HG02981 (cell line): ENCODE measurements around the gene CDKN2AIPNL.
A peak's percentile ranks its signal among the peaks of the same experiment; 100 is the strongest.

ENCODE experiments used
- ATAC-seq: cut with Tn5 transposase; IDR thresholded peaks from one replicate; pipeline ENCODE4 v1.9.1; 2021; ENCODE audit warnings: mild to moderate bottlenecking, moderate library complexity; ENCODE audit not compliant: unreplicated experiment

CDKN2AIPNL gene, protein sequence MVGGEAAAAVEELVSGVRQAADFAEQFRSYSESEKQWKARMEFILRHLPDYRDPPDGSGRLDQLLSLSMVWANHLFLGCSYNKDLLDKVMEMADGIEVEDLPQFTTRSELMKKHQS

DNA sequence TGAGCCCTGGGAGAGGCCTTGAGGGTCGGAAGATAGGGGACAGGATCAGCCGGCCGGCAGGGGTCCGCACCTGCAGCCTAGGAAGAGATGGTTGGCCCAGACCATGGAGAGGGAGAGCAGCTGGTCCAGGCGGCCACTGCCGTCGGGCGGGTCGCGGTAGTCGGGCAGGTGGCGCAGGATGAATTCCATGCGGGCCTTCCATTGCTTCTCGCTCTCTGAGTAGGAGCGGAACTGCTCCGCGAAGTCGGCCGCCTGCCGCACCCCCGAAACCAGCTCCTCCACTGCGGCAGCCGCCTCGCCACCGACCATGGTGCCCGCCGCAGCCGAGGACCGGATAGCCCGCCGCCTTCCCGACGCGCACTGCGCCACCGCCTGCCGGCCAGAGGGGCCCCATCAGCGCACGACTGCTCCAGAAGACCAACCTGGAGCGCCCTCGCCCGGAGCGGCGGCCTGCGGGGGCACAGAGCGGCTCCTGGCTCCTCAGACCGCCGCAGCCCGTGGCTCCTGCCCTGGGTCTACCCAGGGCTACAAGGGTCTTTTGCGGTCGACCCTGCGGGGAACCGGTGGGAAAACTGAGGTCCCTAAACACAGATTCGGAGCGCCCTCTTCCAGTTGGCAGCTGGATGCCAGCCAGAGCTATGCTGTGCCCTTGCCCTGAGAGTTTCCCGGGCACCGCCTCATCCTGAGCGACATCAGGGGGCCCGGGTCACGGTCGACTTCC is at the start of gene CDKN2AIPNL:
Gene CDKN2AIPNL (minus strand): TSS at position 336 of the 721 bp plus-strand sequence. CDS start 27 bp downstream, at position 309.
- ATAC-seq: peak; percentile 98

DNA sequence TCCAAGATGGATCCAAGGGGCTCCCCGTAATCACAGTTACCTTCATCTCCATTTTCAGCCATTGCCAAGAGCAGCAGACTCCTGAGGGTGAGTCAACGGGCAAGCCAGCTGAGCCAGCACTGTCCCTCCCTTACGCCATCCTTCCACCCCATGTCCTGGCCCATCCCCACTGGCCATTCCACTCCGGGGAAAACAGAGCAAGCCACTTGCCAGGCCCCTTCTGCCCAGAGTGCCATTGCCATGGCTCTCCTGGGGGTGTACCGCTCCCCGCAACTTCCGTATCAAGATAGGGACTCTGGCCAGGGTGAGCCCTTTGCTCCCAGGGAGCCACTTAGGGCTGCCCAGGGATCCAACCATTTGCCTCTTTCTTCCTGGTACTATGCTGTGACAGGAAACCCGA is 48.9 kb upstream of the CDKN2AIPNL start:
- no peak for ATAC-seq

DNA sequence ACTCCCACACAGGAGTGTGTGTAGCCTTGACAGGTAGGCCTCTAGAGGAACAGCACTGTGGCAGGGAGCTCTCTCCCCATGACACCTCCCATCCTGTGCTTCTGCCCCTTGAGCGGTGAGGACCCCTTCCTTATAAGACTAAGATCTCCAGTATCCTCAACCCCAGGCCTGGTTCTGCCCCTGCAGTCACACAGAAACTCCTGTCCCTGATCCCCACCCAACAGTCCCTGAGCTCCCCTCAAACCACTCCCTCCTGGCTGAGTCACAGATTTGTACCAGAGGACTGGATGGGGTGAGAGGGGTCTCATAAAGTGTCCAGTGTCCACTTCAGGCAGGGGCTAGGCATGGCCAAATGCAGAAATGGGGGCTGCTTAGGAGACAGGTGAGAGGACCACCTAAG is 47.8 kb upstream of the CDKN2AIPNL start:
- ATAC-seq: no peak

DNA sequence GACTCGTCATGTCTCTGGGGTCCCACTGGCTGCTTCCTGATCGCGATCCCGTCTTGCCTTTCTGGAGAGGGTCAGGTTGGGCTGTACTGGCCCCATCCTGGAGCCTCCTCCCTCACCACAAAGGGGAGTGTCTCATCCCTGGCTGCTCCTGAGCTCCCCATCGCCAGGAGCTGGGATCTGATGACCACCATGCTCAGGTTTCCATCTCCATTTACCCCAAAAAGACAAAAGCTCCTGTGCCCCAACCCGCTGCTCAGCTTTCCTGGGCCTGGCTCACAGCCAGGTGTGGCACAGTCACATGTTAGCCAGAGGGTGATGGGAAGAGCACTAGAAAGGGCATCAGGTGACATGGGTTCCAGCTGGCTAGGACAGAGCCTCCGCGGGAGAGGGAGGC is 47.3 kb upstream of the CDKN2AIPNL start:
- no peak for ATAC-seq

DNA sequence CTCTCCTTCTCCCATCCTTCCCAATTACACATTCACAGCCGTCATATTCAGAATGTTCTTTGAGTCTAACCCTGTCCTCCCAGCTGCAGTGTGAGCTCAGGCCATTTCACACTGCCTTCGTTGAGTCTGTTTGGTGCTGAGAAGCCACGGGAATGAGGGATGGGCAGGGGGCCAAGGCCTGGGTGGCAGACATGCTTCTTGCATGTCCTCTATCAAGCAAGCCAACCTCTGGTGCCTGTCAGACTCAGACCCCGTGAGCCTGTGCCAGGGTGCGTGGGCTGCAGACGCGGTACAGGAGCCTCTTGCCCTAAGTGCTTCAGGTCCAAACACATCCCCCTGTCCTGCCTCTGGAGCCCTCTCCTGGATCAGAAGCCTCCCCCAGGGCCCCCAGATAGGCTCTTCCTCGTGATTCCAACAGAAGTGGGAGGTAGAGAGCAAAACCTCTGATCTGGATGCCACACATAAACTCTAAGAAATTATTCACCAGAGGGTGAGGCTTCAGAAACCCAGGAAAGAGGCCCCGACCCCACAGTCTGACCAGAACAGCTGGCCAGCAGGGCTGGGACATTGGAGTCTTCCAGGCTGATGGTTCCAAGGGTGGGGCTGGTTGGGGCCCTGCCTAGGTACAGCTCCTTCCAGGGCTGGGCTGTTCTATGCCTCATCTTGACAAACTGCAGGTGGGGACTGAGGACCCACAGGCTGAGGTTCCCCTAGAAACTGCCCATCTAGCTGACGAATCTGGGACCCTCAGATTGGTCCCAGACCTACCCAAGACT is 46.7 kb upstream of the CDKN2AIPNL start:
- no peak for ATAC-seq

DNA sequence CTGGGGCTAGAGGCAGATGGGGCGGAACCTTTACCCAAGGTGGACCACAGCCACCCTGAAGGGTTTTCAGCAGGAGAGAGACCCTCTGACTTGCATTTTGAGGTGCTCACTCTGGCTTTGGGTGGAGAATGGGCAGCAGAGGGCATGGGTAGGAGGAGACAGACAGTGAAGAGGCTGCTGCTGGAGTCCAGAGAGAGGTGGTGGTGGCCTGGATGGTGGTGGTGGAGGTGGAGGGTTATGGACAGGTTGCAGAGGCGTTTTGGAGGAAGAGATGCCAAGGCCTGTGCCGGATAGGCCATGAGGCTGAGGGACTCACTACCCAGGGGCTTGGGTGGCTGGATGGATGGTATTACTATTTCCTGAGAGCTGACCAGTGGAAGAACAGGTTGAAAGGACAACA is 46.1 kb upstream of the CDKN2AIPNL start:
- ATAC-seq: no peak

DNA sequence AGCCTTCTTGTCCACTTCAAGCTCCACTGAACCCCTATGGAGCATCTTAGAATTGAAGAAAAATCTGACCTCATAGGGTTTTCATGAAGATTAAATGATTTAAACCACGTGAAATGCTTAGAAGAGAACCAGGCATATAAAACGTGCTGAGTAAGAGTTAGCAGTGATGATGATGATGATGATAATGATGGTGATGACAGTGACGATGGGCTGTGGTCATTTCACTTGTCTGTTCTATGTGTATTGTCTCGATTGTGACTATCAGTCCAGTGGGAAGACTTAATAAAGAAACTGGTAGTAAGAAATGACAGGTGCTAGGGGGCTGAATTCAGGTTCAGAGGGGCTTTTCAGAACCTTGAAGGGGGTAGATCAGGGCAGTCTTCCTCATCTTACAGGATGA is 45.1 kb upstream of the CDKN2AIPNL start:
- ATAC-seq: no peak

- ATAC-seq: no peak
Observed at GRCh38 chr5:134455466-134455865, 43.8 kb upstream of the CDKN2AIPNL start.

DNA sequence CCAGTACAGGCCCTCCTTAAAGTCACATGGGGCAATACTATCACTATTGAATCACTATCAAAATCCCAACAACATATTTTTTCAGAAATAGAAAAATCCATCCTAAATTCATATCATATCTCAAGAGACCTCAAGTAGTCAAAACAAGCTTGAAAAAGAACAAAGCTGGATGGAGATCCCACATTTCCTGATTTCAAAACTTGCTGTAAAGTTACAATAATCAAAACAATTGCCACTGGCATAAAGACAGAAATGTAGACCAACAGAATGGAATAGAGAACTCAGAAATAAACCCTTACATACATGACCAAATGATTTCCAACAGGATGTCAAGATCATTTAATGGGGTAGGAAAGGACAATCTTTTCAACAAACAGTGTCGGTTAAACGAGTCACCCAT is 41.3 kb upstream of the CDKN2AIPNL start:
- no peak for ATAC-seq

DNA sequence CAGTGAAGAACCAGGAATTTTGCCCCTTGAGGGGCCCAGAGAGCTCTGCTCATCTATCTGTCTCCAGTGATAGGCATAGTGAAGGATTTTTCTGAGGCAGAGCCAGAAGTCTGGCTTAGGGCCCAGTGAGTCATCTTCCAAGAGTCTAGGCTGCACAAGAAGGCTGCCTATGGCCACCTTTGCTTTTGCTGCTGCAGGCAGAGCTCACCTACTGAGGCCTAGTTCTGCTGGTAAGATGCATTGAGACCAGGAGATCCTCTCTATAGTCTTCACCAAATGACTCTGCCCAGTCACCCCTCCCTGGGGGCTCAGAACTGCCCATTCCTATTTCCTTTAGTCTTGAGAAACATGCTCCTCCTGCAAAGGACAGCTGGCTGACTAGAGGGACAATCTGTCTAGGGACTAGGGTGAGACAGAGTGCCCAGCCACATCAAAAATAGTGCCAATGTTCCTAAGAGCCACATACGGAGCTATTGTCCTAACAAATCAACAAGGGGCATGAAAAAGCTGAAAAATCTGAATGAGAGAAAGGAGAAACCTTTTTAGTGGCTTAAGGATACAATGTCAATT is 40.3 kb upstream of the CDKN2AIPNL start:
- ATAC-seq: no peak

DNA sequence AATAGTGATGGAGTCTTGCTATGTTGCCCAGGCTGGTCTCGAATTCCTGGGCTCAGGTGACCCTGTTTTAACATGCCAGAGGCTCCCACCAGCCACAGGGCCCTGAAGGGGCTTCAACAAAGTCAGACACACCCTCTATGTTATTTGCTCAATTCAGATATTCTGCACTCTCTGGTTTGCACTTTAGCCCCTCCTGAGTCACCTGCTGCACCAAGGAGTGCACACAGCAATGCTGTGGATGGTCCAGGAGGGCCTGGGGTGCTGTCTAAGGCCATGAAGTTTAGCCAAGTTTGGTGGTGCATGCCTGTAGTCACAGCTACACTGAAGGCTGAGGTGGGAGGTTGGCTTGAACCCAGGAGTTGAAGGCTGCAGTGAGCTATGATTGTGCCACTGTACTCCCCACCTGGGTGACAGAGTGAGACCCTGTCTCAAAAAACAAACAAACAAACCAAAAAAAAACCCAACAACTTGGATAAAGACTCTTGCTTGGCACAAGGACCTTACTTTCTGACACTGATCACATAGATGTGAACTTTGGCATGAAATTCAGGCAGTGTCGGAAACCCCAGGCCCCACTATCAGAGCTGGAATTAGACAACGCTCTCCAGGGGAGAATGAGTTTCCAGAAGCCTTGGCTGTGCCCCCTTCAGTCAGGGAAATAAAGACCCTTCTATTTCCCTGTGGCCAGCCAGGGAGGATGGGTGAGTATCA is 39.7 kb upstream of the CDKN2AIPNL start:
- ATAC-seq: no peak

DNA sequence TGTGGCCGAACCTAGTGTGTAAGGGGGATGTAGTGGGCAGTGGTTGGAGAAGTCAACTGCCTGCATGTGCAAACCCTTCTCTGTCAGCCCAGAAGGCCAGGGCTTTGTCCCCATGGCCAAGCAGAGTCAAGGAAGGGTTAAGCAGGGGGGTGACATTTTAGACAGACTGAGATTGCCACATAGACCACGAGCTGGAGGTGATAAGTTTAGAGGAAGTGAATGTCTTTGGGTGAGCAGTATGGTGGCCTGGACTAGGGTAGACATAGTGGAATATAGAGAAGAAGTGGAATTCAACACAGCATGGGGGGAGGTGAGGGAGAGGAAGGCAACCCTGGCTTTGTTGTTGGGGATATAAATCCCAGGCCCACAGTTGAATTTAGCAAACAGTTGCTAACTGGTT is 38.7 kb upstream of the CDKN2AIPNL start:
- ATAC-seq: no peak

GRCh38 chr5:134449167-134449566 is 37.5 kb upstream of the CDKN2AIPNL start:
- no peak for ATAC-seq

GRCh38 chr5:134447815-134448520 is 36.3 kb upstream of the CDKN2AIPNL start:
- ATAC-seq: no peak

- ATAC-seq: no peak
Observed at GRCh38 chr5:134446938-134447337, 35.3 kb upstream of the CDKN2AIPNL start.

DNA sequence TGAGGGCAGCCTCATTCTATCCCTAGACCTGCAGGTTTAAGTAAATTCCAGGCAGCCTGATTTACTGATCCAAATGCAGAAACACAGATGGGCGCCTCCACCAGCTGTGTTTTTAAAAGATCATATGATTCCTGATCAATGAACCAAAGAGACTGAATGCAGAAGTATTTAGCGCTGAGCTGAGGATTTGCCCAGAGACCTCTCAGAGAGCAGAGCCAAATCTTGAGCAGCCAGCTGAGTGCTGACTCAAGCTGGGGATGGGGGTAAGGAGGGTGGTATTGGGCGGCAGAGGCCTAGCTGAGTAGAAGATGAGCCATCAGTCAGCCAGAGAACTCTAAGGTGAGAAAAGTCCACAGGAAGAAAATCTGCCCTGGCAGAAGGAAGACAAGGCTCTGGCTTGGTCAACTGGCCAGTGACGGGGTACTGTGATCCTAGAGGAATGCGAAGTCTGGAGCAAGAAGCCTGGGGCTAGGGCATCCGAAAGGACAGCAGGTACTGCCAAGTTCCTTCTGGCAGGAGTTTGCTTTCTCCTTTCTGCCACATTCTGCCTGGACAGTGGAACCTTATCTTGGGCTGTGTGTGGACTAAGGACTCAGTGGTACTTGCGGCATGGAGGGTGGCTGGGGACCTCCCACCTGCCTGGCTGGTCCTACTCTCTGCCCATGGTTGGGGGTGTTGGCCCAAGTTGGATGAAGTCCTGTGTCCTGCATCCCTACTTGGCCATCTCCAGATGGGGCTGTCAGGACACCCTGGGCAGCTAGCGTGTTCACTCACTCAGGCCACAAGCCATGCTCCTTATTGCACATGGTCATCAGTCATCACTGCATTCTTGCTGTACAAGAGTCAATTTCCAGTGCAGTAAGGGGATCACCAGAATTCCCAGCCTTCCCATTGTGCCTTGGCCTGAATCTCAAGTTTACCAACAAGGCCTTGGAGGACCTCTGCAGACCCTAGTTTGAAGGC is 34.5 kb upstream of the CDKN2AIPNL start:
- ATAC-seq: no peak

DNA sequence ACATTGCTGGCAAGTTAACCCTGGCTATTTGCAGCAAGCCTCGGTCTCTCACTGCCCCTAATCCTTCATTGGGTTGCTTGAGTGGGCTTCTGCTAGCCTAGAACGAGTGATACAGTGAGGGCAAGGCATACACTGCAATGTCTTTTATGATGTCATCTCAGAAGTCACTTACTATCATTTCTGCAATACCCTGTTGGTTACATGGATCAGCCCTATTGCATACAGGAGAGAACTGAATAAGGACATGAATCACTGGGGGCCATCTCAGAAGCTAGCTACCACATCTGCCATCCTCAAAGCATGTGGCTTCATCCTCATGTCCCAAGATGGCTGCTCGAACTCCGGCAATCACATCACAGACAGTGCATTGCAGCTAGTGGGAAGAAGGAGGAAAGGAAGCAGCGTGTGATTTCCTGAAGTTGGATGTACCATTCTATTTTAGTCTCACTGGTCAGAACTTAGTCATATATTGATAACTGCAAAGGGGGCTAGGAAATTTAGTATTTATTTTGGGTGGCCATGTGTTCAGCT is 33.3 kb upstream of the CDKN2AIPNL start:
- no peak for ATAC-seq

DNA sequence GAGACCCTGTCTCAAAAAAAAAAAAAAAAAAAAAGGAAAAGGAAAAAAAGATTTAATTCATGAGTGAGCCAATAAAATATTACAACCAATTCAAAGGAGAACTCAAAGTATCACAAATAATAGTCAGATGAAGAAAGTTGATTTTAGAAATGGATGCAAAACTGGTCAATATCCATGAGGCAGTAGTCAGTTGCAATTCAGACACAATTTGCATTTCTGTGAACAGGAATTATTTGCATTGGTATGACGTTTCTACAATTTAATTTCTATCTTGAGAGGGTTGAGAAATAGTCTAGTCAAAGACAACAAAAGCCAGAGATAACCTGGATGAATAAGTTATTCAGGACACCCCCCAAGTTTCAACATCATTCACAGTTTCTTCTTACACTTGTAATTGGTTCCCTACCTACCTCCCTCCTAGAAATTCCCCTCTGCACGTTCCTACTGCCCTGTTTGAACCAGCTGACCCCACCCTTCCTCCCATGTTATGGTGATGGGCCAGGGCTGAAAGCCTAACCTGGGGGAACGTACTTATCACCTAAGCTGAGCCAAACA is 28.6 kb upstream of the CDKN2AIPNL start:
- ATAC-seq: no peak

GRCh38 chr5:134439210-134439654 is 27.6 kb upstream of the CDKN2AIPNL start:
- no peak for ATAC-seq
